Cardiac septum (tissue), 1 donor: ENCODE results near the gene APLP1. TPM values are rescaled to one million over a fixed set of nuclear protein-coding genes. Genes with fewer than 3 reads are reported as not detected.
"Not testable (repeated sequence)": the region's sequence is repeated elsewhere in the genome, so short reads cannot be mapped to it uniquely, and the experiment has no call there.

Source experiments
- DNase-seq: peaks from one replicate; pipeline ENCODE4 v3.0.0-alpha.2; 2020; ENCODE audit warnings: low spot score
- intact Hi-C: fragments of 100-400 bp; cut with DNase I; formaldehyde crosslinking; loops from one replicate; pipeline ENCODE4 v1.14.0; 2022
- total RNA-seq: library from RNA; stranded (reverse); fragmentation: NEBNext Ultra II Directional; extraction: Animal tissue kit (Norgen Biotek cat#: 25700); gene quantifications from one replicate; pipeline ENCODE4 v1.2.1, GENCODE V29; 2021
- donor health status: DM: no; HTN: no; CAD: no.

Gene APLP1
- total RNA-seq, 1 donor from 2014 or later = 39.9 TPM

- intact Hi-C loops = loop anchor here (2.0 kb wide), 1 partner anchor 31 kb away; no protein-coding TSS in a partner anchor
- DNase-seq = peak; percentile 93
Measured at GRCh38 chr19:35899547-35900214, 31.3 kb downstream of the APLP1 start.

- intact Hi-C loops = no loop called here
- DNase-seq = no peak
Measured at GRCh38 chr19:35901055-35901644, 32.8 kb downstream of the APLP1 start.

- intact Hi-C loops = no loop called here
- no peak for DNase-seq
Measured at GRCh38 chr19:35901854-35902661, 33.7 kb downstream of the APLP1 start, which contains the start of gene HCST. Gene HCST (plus strand): TSS chr19:35902529. CDS start chr19:35902594, 65 bp downstream.

- intact Hi-C loops = no loop called here
- no peak for DNase-seq
Measured at GRCh38 chr19:35902870-35903475, 34.6 kb downstream of the APLP1 start.

- peak; percentile 90 for DNase-seq
- intact Hi-C loops = no loop called here
Measured at GRCh38 chr19:35903550-35904179, 35.3 kb downstream of the APLP1 start.

GRCh38 chr19:35904311-35905068, 36.1 kb downstream of the APLP1 start:
- intact Hi-C loops = no loop called here
- DNase-seq = no peak

- intact Hi-C loops = no loop called here
- no peak for DNase-seq
Measured at GRCh38 chr19:35905178-35905727, 36.9 kb downstream of the APLP1 start.

- DNase-seq = no peak
- intact Hi-C loops = no loop called here
Measured at GRCh38 chr19:35907377-35907745, 39.0 kb downstream of the APLP1 start.

GRCh38 chr19:35908010-35908441, 39.7 kb downstream of the APLP1 start, which contains the start of gene TYROBP:
Gene TYROBP (minus strand): TSS chr19:35908295. CDS start chr19:35908228, 67 bp downstream.
- DNase-seq = peak; percentile 84
- intact Hi-C loops = no loop called here

- intact Hi-C loops = no loop called here
- peak; percentile 94 for DNase-seq
Measured at GRCh38 chr19:35908973-35909683, 40.8 kb downstream of the APLP1 start.

GRCh38 chr19:35909684-35910035, 41.3 kb downstream of the APLP1 start:
- intact Hi-C loops = no loop called here
- no peak for DNase-seq

- intact Hi-C loops, DNase-seq: not testable (repeated sequence)
Measured at GRCh38 chr19:35910355-35910754, 42.0 kb downstream of the APLP1 start.

GRCh38 chr19:35911173-35911572, 42.8 kb downstream of the APLP1 start:
- intact Hi-C loops = no loop called here

GRCh38 chr19:35911790-35912189, 43.4 kb downstream of the APLP1 start:
- no peak for DNase-seq
- intact Hi-C loops = no loop called here

More at GRCh38 chr19:35911173-35911572, 42.8 kb downstream of the APLP1 start:
- DNase-seq = no peak

GRCh38 chr19:35913589-35913988, 45.2 kb downstream of the APLP1 start:
- DNase-seq = no peak
- intact Hi-C loops = no loop called here

GRCh38 chr19:35915443-35915842, 47.1 kb downstream of the APLP1 start:
- DNase-seq = no peak
- intact Hi-C loops = no loop called here

GRCh38 chr19:35919306-35919705, 50.9 kb downstream of the APLP1 start:
- DNase-seq = no peak
- intact Hi-C loops = no loop called here

- DNase-seq = no peak
- intact Hi-C loops = no loop called here
Measured at GRCh38 chr19:35921012-35921411, 52.6 kb downstream of the APLP1 start.
